Uterus (tissue), 2 donors: Measurements from ENCODE around the gene SUGCT.

ENCODE experiments used
- CTCF ChIP-seq, 4 experiments: fragments of 200-600 bp in 2 of 4; fragments of 450-650 bp in 2 of 4; sonication (generic) in 2 of 4; IDR thresholded peaks; one replicate each; pipeline ENCODE4 v1.5.1; 2016 to 2019; ENCODE audit warnings: antibody characterized with exemption in 4 of 4, mild to moderate bottlenecking in 2 of 4, moderate library complexity in 1 of 4
- POLR2A ChIP-seq, 2 donors: fragments of 450-650 bp; IDR thresholded peaks; one replicate each; pipeline ENCODE4 v1.6.1; 2016; ENCODE audit warnings: antibody characterized with exemption in 2 of 2, mild to moderate bottlenecking in 1 of 2, moderate library complexity in 1 of 2

- no peak for TF ChIP-seq CTCF (IDR thresholded peaks at IDR 0.05)
- TF ChIP-seq POLR2A (IDR thresholded peaks at IDR 0.05) = no peak
Measured at GRCh38 chr7:40327113-40327512, 192.3 kb downstream of the SUGCT start.
